ENCODE results near the gene BCL6B. TPM values are rescaled to one million over a fixed set of nuclear protein-coding genes. Genes with fewer than 3 reads are reported as not detected.
A peak's percentile ranks its signal among the peaks of the same experiment; 100 is the strongest.

BCL6B gene
- total RNA-seq, 2 experiments from 2014 or later, result 0.40 TPM

DNA sequence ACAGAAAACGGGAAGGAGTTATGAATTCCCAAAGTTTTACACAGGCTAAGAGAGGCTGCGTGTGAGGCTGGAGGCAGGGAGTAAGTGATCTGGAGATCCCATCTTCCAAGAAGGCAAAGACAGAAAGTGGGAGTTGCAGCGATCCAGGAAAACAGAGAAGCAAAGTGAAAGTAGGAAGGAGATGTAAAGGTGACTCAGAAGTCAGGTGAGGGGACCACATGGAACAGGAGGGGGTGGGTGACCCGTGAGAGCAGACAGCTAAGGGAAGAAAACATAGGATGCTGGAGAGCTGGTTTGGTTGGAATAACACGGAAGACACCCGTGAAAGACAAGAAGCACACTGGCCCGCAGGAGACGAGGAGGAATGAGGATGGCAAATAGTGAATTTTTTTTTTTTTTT, 25.7 kb upstream of the BCL6B start:
- ChIA-PET CTCF (no interaction called here), POLR2A (no interaction called here)
- peaks cover 41% of the 10 kb centered on the region for H3K36me3 Mint-ChIP-seq (ENCODE audit: low read depth)
- H3K4me3 Mint-ChIP-seq, result no peak overlapping the region
- no peaks in the 10 kb centered on the region for H3K27me3 Mint-ChIP-seq
- H3K4me1 Mint-ChIP-seq, result no peaks in the 10 kb centered on the region
- no peak for DNase-seq
- no peaks in the 10 kb centered on the region for H3K9me3 Mint-ChIP-seq
- no peak overlapping the region for H3K27ac Mint-ChIP-seq

DNA sequence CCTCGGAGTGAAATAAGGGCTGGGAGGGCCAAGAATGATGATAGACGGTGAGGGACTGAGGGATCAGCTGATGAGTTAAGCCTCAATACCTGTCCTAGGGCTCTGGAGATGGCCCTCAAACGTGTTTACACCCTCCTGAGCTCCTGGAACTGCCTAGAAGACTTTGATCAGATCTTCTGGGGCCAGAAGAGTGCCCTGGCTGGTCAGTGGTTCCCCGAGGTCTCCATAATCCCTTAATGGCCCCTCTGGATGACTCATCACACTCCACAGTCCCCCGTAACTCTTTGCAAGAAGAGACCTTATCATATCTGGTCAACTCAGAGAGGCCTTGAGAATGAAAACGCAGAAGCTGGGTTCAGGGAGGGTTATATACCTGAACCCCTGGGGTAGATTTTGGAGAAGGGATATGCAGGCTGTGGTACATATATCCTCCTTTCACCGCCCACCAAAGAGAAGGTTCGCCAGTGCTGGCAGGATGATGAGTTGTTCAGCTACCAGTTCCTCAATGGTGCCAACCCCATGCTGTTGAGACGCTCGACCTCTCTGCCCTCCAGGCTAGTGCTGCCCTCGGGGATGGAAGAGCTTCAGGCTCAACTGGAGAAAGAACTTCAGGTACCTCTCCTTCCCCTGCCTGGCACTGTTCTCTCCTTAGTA, 23.9 kb upstream of the BCL6B start:
- peaks cover 45% of the 10 kb centered on the region for H3K36me3 Mint-ChIP-seq (ENCODE audit: low read depth)
- ChIA-PET POLR2A (no interaction called here), CTCF (interaction anchor here (1.2 to 1.6 kb wide), 2 partner anchors 23 to 88 kb away, joined by 3 read pairs; no protein-coding TSS in a partner anchor)
- DNase-seq, result no peak
- no peak overlapping the region for H3K27ac Mint-ChIP-seq
- no peaks in the 10 kb centered on the region for H3K4me1 Mint-ChIP-seq
- H3K4me3 Mint-ChIP-seq, result no peak overlapping the region
- no peaks in the 10 kb centered on the region for H3K9me3 Mint-ChIP-seq
- no peaks in the 10 kb centered on the region for H3K27me3 Mint-ChIP-seq

DNA sequence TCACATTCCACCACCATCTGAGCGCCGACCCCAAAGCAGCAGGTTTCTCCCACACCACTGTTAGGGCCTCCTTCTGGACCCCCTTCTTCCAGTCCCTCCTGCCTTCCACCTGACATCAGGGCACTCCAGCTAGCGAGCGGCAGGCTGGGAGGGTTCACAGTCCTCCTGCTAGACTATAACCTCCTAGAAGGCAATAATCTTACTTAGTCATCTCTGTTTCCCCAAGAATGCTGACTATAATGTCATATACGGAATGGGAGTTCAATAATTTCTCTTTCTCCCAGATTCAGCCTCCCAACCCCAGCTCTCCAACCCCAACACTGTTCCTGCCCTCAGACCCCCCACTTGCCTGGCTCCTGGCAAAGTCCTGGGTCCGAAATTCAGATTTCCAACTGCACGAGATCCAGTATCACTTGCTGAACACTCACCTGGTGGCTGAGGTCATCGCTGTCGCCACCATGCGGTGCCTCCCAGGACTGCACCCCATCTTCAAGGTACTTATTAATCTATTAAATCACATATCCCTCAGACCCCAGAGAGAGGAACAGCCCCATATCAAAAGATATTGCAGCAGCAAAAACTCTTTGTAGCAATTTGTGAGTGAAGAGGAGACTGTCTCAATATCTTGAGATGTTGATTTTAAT, 21.4 kb upstream of the BCL6B start:
- H3K4me1 Mint-ChIP-seq, result peaks cover 8% of the 10 kb centered on the region
- POLR2A ChIA-PET, result no interaction called here
- no peak overlapping the region for H3K4me3 Mint-ChIP-seq
- H3K36me3 Mint-ChIP-seq (ENCODE audit: low read depth), result peaks cover 40% of the 10 kb centered on the region
- no peaks in the 10 kb centered on the region for H3K27me3 Mint-ChIP-seq
- no peaks in the 10 kb centered on the region for H3K9me3 Mint-ChIP-seq
- no peak overlapping the region for H3K27ac Mint-ChIP-seq
- CTCF ChIA-PET, result no interaction called here
- peak; percentile 50 for DNase-seq

DNA sequence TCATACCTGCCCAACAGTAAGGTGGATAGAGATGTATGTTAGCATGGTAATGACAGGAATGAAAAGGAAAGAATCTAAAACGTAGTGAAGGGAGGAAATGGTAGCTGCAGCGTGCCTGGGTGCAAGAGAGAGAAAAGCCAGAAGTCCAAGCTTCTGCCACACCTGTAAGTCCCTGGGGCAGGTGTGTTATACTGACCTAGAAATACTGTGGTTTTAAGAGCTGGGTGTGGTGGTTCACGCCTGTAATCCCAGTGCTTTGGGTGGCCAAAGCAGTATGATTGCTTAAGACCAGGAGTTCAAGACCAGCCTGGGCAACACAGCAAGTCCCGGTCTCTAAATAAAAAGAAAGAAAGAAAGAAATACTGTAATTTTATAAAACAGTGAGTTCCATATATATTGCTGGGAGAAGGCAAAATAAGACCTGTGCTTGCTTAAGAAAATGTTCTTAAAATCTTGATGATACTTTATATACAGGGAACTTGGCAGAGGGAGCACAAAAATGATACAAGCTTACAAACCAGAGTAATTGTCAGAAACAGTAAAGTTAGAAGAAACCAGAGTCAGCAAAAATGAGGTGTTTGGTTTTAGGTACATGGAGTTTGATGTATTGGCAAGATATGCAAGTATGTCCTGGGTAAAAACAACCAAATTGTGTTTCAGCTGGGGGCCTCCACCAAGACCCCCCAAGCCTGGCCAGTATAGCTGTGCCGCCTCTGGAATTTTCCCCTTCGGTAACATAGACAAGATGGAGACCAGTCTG, 20.4 kb upstream of the BCL6B start:
- Mint-ChIP-seq H3K4me1 (peaks cover 12% of the 10 kb centered on the region), H3K9me3 (no peaks in the 10 kb centered on the region), H3K27ac (no peak overlapping the region), H3K4me3 (no peak overlapping the region), H3K27me3 (no peaks in the 10 kb centered on the region), H3K36me3 (ENCODE audit: low read depth) (peaks cover 35% of the 10 kb centered on the region)
- no peak for DNase-seq
- ChIA-PET POLR2A (no interaction called here), CTCF (interaction anchor here (0.6 to 4.7 kb wide), 4 partner anchors 88 to 1345 kb away, joined by 3 to 29 read pairs (median 14); no protein-coding TSS in a partner anchor)

DNA sequence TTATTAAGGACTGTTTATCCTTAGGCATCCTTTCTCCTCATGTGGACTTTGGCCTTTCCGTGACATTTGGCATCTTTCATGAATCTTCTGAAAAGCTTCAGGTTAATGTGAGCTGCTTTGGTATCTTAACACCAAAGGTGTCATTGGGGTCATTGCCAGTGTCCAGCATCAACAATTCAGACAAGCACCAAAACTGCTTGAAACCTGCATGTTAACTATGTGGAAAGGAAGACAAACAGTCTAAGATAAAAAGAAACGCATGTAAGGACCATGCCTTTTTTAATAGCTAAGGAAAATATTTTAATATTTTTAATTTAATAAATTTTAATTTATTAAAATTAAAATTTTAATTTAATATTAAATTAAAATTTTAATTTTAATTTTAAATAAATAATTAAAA, 19.1 kb upstream of the BCL6B start:
- no peak for DNase-seq
- Mint-ChIP-seq H3K4me3 (no peak overlapping the region), H3K27me3 (no peaks in the 10 kb centered on the region), H3K4me1 (peaks cover 16% of the 10 kb centered on the region), H3K9me3 (no peaks in the 10 kb centered on the region), H3K36me3 (ENCODE audit: low read depth) (peaks cover 28% of the 10 kb centered on the region), H3K27ac (no peak overlapping the region)
- CTCF ChIA-PET, result interaction anchor here (0.6 to 4.7 kb wide), 12 partner anchors 8 to 246 kb away, joined by 3 to 29 read pairs (median 3); partner anchors contain the start of genes ALOX12 and RNASEK
- POLR2A ChIA-PET, result interaction anchor here (0.9 kb wide), 1 partner anchor 11 kb away, joined by 3 read pairs; a partner anchor contains a TSS

DNA sequence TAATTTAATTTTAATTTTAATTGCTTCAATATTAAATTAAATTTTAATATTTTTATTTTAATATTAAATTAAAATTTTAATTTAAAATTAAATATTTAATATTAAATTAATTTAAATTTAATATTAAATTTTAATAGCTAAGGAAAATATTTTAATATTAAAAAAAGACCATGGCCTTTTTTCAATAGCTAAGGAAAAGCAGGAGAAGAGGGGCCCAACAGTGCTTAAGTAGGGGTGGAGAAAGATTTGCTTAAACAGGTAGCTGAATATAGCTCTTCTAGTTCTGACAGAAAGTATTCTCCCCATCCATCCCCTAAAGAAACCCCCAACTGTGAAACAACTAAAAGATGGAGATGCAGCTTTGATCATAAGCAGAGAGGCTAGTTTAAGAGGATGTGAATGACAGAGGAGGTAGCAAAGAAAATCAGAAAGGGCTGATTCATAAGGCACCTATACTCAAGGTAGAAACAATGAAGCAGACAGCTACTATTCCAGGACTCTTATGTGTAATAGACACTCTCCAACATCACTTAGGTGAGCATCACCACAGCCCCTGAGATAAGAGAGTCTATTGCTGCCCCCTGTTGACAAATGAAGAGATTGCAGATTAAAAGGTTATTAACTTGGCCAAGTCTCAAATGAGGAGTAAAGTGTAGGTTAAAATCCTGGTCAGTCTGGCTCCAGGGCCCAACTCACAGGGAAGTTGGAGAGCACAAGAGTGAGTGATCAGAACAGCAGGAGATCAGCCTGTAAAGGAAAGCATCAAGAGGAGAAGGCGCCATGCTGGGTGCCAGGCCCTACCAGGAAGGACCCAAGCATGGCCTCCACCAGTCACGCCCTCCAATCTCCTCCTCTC, 18.2 kb upstream of the BCL6B start:
- no peaks in the 10 kb centered on the region for H3K9me3 Mint-ChIP-seq
- DNase-seq, result peak; percentile 70
- CTCF ChIA-PET, result interaction anchor here (0.6 to 4.7 kb wide), 16 partner anchors 8 to 245 kb away, joined by 3 to 29 read pairs (median 4); partner anchors contain the start of genes ALOX12, BCL6B, RNASEK and SLC16A13
- POLR2A ChIA-PET, result interaction anchor here (0.6 to 0.9 kb wide), 2 partner anchors 10 to 34 kb away, joined by 3 to 5 read pairs; a partner anchor contains a TSS
- peak overlapping the region; percentile 15 for H3K27ac Mint-ChIP-seq
- H3K4me1 Mint-ChIP-seq, result peaks cover 23% of the 10 kb centered on the region
- H3K27me3 Mint-ChIP-seq, result no peaks in the 10 kb centered on the region
- peaks cover 27% of the 10 kb centered on the region for H3K36me3 Mint-ChIP-seq (ENCODE audit: low read depth)
- H3K4me3 Mint-ChIP-seq, result no peak overlapping the region

DNA sequence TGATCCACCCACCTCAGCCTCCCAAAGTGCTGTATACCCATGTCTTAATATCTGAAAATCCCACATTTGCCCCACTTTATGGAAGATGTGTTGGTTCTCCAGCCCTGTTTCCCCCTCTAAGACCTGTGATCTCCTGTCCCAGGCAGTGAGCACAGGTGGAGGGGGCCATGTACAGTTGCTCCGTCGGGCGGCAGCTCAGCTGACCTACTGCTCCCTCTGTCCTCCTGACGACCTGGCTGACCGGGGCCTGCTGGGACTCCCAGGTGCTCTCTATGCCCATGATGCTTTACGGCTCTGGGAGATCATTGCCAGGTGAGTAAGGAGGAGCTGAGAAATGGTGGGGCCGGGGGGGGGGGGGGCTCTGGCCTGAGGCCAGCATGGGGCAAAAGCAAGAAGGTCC, 17.1 kb upstream of the BCL6B start:
- Mint-ChIP-seq H3K27ac (no peak overlapping the region), H3K9me3 (no peaks in the 10 kb centered on the region), H3K4me3 (no peak overlapping the region), H3K36me3 (ENCODE audit: low read depth) (peaks cover 25% of the 10 kb centered on the region), H3K27me3 (no peaks in the 10 kb centered on the region), H3K4me1 (peaks cover 34% of the 10 kb centered on the region)
- ChIA-PET POLR2A (no interaction called here), CTCF (interaction anchor here (1.9 to 4.7 kb wide), 5 partner anchors 9 to 95 kb away, joined by 4 to 29 read pairs (median 17); partner anchors contain the start of genes ALOX12 and BCL6B)
- DNase-seq, result no peak

DNA sequence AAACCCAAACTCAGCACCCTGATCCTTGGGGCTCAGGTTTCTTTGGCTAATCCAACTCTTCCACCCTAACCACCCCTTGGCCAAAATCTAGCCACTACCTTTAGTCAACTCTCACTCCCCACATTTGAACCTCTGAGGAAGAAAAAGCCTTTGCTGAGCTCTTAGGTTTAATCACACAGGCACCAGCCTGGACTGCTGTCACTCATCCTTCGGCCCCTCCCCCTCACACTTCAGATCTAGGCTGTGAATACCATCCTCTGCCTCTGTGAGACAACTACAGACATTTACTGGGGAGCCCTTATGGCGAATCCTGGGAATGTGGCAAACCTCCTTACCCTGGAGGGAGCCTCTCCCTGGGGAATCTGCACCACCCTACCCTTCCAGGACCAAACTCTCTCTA, 15.7 kb upstream of the BCL6B start:
- DNase-seq, result no peak
- Mint-ChIP-seq H3K36me3 (ENCODE audit: low read depth) (peaks cover 16% of the 10 kb centered on the region), H3K27ac (no peak overlapping the region), H3K9me3 (no peaks in the 10 kb centered on the region), H3K27me3 (no peaks in the 10 kb centered on the region), H3K4me1 (peaks cover 47% of the 10 kb centered on the region), H3K4me3 (no peak overlapping the region)
- CTCF ChIA-PET, result interaction anchor here (0.8 to 4.7 kb wide), 4 partner anchors 93 to 104 kb away, joined by 3 to 23 read pairs (median 4); no protein-coding TSS in a partner anchor
- POLR2A ChIA-PET, result no interaction called here

DNA sequence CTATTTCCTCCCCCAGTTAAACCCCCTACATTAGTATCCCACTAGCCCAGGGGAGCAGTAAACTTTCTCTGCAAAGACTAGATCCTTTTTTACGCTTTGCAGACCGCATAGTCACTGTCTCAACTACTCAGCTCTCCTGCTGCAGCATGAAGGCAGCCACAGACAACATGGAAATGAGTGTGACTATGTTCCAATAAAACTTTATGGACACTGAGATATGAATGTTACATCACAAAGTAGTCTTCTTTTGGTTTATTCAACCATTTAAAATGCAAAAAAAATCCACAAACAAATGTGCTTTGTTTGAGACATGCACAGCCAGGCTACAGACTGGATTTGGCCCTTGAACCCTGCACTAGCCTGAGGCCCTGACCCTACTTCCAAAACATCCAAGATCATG, 12.3 kb upstream of the BCL6B start:
- H3K9me3 Mint-ChIP-seq, result no peaks in the 10 kb centered on the region
- DNase-seq, result no peak
- ChIA-PET CTCF (interaction anchor here (1.1 kb wide), 1 partner anchor 96 kb away, joined by 4 read pairs; no protein-coding TSS in a partner anchor), POLR2A (no interaction called here)
- no peaks in the 10 kb centered on the region for H3K27me3 Mint-ChIP-seq
- H3K4me1 Mint-ChIP-seq, result peaks cover 47% of the 10 kb centered on the region
- peaks cover 26% of the 10 kb centered on the region for H3K36me3 Mint-ChIP-seq (ENCODE audit: low read depth)
- peak overlapping the region; percentile 64 for H3K4me3 Mint-ChIP-seq
- peak overlapping the region; percentile 80 for H3K27ac Mint-ChIP-seq

DNA sequence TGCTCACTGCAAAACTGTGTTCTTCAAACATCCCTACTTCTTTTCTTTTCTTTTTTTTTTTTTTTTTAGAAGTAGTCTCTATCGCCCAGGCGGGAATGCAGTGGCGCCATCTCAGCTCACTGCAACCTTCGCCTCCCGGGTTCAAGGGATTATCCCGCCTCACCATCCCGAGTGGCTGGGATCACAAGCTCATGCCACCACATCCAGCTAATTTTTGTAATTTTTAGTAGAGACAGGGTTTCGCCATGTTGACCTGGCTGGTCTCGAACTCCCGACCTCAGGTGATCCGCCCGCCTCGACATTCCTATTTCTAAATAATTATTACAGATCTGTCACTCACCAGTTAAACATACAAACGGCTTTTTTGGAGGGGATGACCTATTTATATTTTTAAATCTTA, 11.4 kb upstream of the BCL6B start:
- peaks cover 56% of the 10 kb centered on the region for H3K4me1 Mint-ChIP-seq
- no peaks in the 10 kb centered on the region for H3K27me3 Mint-ChIP-seq
- no peaks in the 10 kb centered on the region for H3K9me3 Mint-ChIP-seq
- H3K36me3 Mint-ChIP-seq (ENCODE audit: low read depth), result peaks cover 34% of the 10 kb centered on the region
- POLR2A ChIA-PET, result no interaction called here
- no peak for DNase-seq
- CTCF ChIA-PET, result interaction anchor here (1.6 kb wide), 2 partner anchors 97 to 101 kb away, joined by 4 to 8 read pairs; no protein-coding TSS in a partner anchor
- peak overlapping the region; percentile 99 for H3K27ac Mint-ChIP-seq
- peak overlapping the region; percentile 98 for H3K4me3 Mint-ChIP-seq

DNA sequence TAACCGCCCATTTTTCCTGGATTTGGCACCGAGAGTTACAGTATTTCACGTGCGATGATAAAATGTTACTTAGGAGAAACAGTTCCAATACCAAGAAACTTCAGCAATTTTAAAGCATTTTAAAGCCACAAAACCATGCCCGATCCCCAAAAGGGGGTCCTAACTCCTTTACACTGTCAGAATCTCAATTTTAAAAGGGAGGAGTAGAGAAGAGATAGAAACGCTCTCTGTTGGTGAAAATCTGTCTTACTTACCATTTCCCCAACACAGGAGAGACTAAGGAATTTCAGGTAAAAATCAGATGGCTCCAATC, 11.0 kb upstream of the BCL6B start:
- no peaks in the 10 kb centered on the region for H3K9me3 Mint-ChIP-seq
- no peak for DNase-seq
- peak overlapping the region; percentile 99 for H3K27ac Mint-ChIP-seq
- peaks cover 61% of the 10 kb centered on the region for H3K4me1 Mint-ChIP-seq
- no peaks in the 10 kb centered on the region for H3K27me3 Mint-ChIP-seq
- H3K4me3 Mint-ChIP-seq, result peak overlapping the region; percentile 98
- CTCF ChIA-PET, result interaction anchor here (1.3 to 2.5 kb wide), 5 partner anchors 8 to 101 kb away, joined by 3 to 17 read pairs (median 4); partner anchors contain the start of gene BCL6B
- POLR2A ChIA-PET, result no interaction called here
- peaks cover 39% of the 10 kb centered on the region for H3K36me3 Mint-ChIP-seq (ENCODE audit: low read depth)

Measured in activated CD4-positive, alpha-beta T cell treated with anti-CD3 and anti-CD28 coated beads, Interleukin-2, amount 10 ng/mL, durations not matched to agents 7 days and 5 days (primary cell).